ENCODE measurements around the gene VBP1. TPM values are rescaled to one million over a fixed set of nuclear protein-coding genes. Genes with fewer than 3 reads are reported as not detected.

Gene VBP1
- polyA plus RNA-seq (2012; rRNA removed): 13.8 and 18.1 TPM in 2 replicates
- polyA plus RNA-seq (2012; cell fraction: cytosol; rRNA removed): 31.9 and 45.4 TPM in 2 replicates
- polyA plus RNA-seq (2012; cell fraction: nucleus; rRNA removed): 3.6 and 9.6 TPM in 2 replicates

DNA sequence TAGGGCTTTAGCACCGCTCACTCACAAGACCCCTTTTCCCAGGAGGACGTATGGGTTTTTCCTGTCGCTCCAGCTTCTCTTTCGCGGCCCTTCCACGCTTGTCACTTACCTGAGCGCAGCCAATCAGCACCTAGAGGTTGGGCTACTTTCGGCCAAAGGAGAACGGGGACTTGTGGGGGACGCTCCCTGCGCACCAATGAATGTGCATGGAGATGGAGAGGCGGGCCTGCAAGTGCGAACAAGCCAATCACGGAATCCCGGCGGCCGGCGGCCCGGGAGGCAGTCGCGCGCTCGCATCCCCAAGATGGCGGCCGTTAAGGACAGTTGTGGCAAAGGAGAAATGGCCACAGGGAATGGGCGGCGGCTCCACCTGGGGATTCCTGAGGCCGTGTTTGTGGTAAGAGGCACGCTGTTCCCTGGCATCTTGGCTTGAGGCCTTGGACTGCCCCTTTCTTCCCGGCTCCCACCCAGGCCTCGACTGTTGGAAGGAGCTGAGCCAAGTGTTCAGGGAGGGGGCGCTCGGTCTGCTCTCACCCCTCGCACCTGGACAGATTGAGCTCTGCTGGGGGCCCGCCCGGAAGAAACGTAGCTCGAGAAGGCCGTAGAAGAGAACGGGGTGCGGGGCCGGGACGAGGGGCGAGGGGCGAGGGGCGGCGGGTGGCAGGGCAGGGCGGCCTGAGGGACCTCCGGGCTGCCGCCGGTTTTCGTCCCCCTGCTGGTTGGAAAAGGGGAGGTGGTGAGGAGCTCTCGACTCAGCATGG, at the start of gene VBP1:
VBP1 (plus strand) TSS at position 282 of the 761 bp plus-strand sequence; CDS start at position 305, 23 bp downstream.
- peak; percentile 85 for DNase-seq
- ChIA-PET POLR2A (interaction anchor here (0.6 kb wide), 1 partner anchor 121 kb away, joined by 3 read pairs; no protein-coding TSS in a partner anchor), CTCF (interaction anchor here (0.6 to 2.4 kb wide), 10 partner anchors 9 to 298 kb away, joined by 3 to 9 read pairs (median 3); no protein-coding TSS in a partner anchor)
- Histone ChIP-seq H3K79me2 (ENCODE audit: insufficient read depth) (peaks cover 42% of the 10 kb centered on the region), H3K27ac (ENCODE audit: low read depth in 2 of 2, low read length in 1 of 2) (peak within 1 kb of the TSS; percentile 68 to 83), H3K4me1 (ENCODE audit: control insufficient read depth in 1 of 2, insufficient read depth in 2 of 2, low read depth in 1 of 2, low read length in 1 of 2) (peaks cover 0 to 4% of the 10 kb centered on the region in 2 experiments; a peak in 2 of 4 replicates), H3K27me3 (ENCODE audit: insufficient read depth) (no peaks in the 10 kb centered on the region), H3K9ac (peak within 1 kb of the TSS; percentile 91), H3K9me2 (no peaks in the 10 kb centered on the region), H3F3A (replicated peaks; ENCODE audit: insufficient read depth) (peaks cover 3% of the 10 kb centered on the region), H3K4me2 (peak within 1 kb of the TSS; percentile 81), H2AFZ (ENCODE audit: low read depth) (peak within 1 kb of the TSS; percentile 95), H3K36me3 (replicated peaks in 1 of 2; ENCODE audit: control insufficient read depth in 1 of 2, insufficient read depth in 2 of 2, low read length in 1 of 2) (peaks cover 0 to 6% of the 10 kb centered on the region in 2 experiments), H4K20me1 (ENCODE audit: insufficient read depth) (0 out of 2 replicates have a peak, but pooled peaks cover 6% of the 10 kb centered on the region), H3K9me3 (0 out of 2 replicates have a peak, but pooled peaks cover 3% of the 10 kb centered on the region), H3K4me3 (ENCODE audit: low read depth in 2 of 2, low read length in 1 of 2) (peak within 1 kb of the TSS; percentile 69 to 81)
- 12% methylated on average over 27 of the region's 53 CpGs for WGBS (ENCODE audit: low lambda C conversion rate)
- TF ChIP-seq RFX5 (IDR thresholded peaks at IDR 0.05; ENCODE audit: low read length) (no peak), RCOR1 (IDR thresholded peaks at IDR 0.05; ENCODE audit: low read length) (no peak), POLR2AphosphoS5 (IDR thresholded peaks at IDR 0.05; ENCODE audit: low read depth, low read length) (peak; percentile 55; the same call in 1 of the 2 replicates), FOSL2 (IDR thresholded peaks at IDR 0.05; ENCODE audit: borderline replicate concordance, low read depth) (no peak), RAD21 (IDR thresholded peaks at IDR 0.05; ENCODE audit: low read length) (no peak), YY1 (IDR thresholded peaks at IDR 0.05; ENCODE audit: low read depth) (peak; percentile 89), REST (IDR thresholded peaks at IDR 0.05; ENCODE audit: low read depth, low read length) (no peak), EZH2phosphoT487 (IDR thresholded peaks at IDR 0.05; ENCODE audit: borderline replicate concordance, low read depth) (no peak), NFIC (IDR thresholded peaks at IDR 0.05; ENCODE audit: borderline replicate concordance) (no peak), TAF1 (IDR thresholded peaks at IDR 0.05; ENCODE audit: borderline replicate concordance, low read depth, low read length) (peak; percentile 53; the same call in 1 of the 2 replicates), NRF1 (IDR thresholded peaks at IDR 0.05; ENCODE audit: low read depth, low read length) (peak; percentile 52), EP300 (IDR thresholded peaks at IDR 0.05; ENCODE audit: borderline replicate concordance in 1 of 2, low read depth in 1 of 2, low read length in 1 of 2) (no peak), CTCF (IDR thresholded peaks at IDR 0.05) (peak; percentile 59), MEF2A (IDR thresholded peaks at IDR 0.05; ENCODE audit: borderline replicate concordance, low read depth) (no peak), MAX (IDR thresholded peaks at IDR 0.05; ENCODE audit: low read depth) (no peak), GATA2 (CRISPR knock-in tag; IDR thresholded peaks at IDR 0.05) (no peak), ELF1 (IDR thresholded peaks at IDR 0.05) (no peak), SMC3 (IDR thresholded peaks at IDR 0.05; ENCODE audit: low read depth, low read length) (no peak), CHD2 (IDR thresholded peaks at IDR 0.05; ENCODE audit: low read length, partially characterized antibody) (peak; percentile 75)
- TF ChIP-seq, protein P1, sequence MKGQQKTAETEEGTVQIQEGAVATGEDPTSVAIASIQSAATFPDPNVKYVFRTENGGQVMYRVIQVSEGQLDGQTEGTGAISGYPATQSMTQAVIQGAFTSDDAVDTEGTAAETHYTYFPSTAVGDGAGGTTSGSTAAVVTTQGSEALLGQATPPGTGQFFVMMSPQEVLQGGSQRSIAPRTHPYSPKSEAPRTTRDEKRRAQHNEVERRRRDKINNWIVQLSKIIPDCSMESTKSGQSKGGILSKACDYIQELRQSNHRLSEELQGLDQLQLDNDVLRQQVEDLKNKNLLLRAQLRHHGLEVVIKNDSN (IDR thresholded peaks at IDR 0.05; ENCODE audit: borderline replicate concordance, low read depth): no peak
- TF ChIP-seq, protein P2, sequence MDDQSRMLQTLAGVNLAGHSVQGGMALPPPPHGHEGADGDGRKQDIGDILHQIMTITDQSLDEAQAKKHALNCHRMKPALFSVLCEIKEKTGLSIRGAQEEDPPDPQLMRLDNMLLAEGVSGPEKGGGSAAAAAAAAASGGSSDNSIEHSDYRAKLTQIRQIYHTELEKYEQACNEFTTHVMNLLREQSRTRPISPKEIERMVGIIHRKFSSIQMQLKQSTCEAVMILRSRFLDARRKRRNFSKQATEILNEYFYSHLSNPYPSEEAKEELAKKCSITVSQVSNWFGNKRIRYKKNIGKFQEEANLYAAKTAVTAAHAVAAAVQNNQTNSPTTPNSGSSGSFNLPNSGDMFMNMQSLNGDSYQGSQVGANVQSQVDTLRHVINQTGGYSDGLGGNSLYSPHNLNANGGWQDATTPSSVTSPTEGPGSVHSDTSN (IDR thresholded peaks at IDR 0.05): peak; percentile 96
- TF ChIP-seq, protein P3, sequence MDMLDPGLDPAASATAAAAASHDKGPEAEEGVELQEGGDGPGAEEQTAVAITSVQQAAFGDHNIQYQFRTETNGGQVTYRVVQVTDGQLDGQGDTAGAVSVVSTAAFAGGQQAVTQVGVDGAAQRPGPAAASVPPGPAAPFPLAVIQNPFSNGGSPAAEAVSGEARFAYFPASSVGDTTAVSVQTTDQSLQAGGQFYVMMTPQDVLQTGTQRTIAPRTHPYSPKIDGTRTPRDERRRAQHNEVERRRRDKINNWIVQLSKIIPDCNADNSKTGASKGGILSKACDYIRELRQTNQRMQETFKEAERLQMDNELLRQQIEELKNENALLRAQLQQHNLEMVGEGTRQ (IDR thresholded peaks at IDR 0.05; ENCODE audit: borderline replicate concordance, low read depth, low read length): no peak
